ENCODE results near the gene RHBG.
A peak's percentile ranks its signal among the peaks of the same experiment; 100 is the strongest.

Gene RHBG

DNA sequence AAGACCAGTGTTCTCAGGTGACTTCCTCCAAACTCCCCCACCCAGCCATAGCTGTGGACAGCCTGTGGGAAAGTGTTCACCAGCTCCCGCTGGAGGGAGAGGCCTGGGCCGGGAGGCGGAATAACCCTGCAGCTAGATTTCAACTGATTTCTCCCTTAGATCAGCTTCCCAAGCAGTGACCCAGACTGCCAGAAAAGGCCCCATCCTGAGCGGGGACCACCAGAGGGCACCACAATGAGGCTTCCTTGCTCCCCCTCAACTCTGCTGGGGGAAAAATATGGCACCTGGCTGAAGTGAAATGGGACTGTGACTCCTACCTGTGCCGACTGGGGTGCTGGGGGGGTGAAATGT, 50.8 kb downstream of the RHBG start:
- no peak for DNase-seq (ENCODE audit: low read depth in 2 of 2)
- H3K4me3 ChIP-seq (replicated peaks in 1 of 2; ENCODE audit: low read depth in 2 of 2, low read length in 2 of 2): no peak overlapping the region
- TF ChIP-seq CTCF (IDR thresholded peaks at IDR 0.05; ENCODE audit: low read depth, low read length): no peak

DNA sequence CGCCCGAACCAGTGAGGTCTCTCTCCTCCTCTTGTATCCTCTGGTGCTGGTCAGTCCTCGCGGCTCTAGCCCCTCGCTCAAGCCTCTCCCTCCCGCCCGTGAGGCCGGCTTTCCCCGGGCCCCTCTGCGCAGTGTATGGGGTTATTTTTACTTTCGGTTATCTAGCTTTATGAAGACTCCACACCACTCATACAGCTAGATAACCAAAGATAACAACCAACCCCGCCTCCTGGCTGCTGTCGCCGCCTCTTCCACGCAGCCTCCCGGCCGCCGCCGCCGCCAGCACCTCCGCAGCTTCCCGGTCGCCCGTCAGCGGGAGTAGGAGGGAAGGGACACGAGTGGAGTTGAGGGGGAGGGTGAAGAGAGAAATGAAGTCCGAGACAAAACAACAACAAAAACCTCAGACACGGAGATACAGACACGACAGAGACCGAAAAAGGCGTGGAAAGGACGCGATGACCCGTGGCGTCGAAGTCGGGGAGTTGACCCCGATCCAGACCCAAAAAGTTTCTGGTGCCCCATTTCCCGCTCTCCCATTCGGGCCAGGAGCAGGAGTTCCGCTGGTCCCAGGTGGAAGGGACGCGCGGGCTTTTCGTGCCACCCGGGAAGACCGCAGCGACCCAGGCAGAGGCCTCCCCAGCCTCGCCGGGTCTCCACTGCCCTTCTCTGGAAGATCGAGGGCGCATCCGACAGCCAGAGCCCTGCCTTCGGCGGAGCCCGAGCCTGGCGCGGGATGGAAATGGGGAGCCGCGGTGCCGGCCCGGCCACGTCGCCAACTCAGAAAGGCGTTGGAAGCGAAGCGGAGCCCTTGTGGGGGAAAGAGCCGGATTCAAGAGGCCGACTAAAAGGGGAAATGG, 51.4 kb downstream of the RHBG start:
- no peak for TF ChIP-seq CTCF (IDR thresholded peaks at IDR 0.05; ENCODE audit: low read depth, low read length)
- H3K4me3 ChIP-seq (replicated peaks in 1 of 2; ENCODE audit: low read depth in 2 of 2, low read length in 2 of 2): no peak overlapping the region
- no peak for DNase-seq (ENCODE audit: low read depth in 2 of 2)

- peak; percentile 67 to 70 for DNase-seq (ENCODE audit: low read depth in 2 of 2)
- TF ChIP-seq CTCF (IDR thresholded peaks at IDR 0.05; ENCODE audit: low read depth, low read length): no peak
- H3K4me3 ChIP-seq (replicated peaks in 1 of 2; ENCODE audit: low read depth in 2 of 2, low read length in 2 of 2): peak overlapping the region in 1 of 2 donors; percentile 21
These were observed 52.3 kb downstream of the RHBG start for GRCh38 chr1:156421062-156421938.

DNA sequence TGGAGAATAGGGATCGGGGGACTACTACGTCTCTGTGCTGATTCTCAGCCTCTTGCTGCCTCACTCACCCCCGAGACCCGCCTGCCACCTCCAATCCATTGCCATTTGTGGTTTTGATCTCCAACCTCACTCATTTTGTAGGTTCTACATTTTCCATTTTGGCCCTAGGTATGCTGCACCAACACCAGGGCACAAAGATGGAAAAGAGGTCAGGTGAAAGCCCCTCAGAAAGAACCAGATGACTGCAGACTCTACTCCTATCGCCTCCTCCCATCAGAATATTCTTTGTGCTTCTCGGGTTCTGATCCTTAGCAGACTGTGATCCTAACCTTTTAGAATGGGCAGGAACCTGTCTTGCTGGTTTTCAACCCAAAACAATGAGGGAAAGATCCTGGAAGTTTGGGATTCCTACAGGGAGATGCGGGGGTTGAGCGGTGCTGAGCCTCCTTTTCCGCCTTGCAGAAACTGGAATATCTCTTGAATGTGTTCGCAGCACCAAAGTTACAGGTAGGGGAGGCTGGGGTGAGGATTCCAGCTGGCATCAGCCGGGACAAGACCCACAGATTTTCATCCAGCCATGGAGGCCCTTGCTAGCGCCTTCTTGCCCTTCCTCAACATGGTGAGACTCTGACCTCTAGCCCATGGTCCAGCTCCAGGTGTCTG, 53.1 kb downstream of the RHBG start:
- TF ChIP-seq CTCF (IDR thresholded peaks at IDR 0.05; ENCODE audit: low read depth, low read length): no peak
- DNase-seq (ENCODE audit: low read depth in 2 of 2): no peak
- H3K4me3 ChIP-seq (replicated peaks in 1 of 2; ENCODE audit: low read depth in 2 of 2, low read length in 2 of 2): no peak overlapping the region

GRCh38 chr1:156422602-156423091, 53.6 kb downstream of the RHBG start:
- H3K4me3 ChIP-seq (replicated peaks in 1 of 2; ENCODE audit: low read depth in 2 of 2, low read length in 2 of 2): no peak overlapping the region
- no peak for DNase-seq (ENCODE audit: low read depth in 2 of 2)
- TF ChIP-seq CTCF (IDR thresholded peaks at IDR 0.05; ENCODE audit: low read depth, low read length): no peak
